ENCODE measurements around the gene MAPK8IP1.

MAPK8IP1 gene

DNA sequence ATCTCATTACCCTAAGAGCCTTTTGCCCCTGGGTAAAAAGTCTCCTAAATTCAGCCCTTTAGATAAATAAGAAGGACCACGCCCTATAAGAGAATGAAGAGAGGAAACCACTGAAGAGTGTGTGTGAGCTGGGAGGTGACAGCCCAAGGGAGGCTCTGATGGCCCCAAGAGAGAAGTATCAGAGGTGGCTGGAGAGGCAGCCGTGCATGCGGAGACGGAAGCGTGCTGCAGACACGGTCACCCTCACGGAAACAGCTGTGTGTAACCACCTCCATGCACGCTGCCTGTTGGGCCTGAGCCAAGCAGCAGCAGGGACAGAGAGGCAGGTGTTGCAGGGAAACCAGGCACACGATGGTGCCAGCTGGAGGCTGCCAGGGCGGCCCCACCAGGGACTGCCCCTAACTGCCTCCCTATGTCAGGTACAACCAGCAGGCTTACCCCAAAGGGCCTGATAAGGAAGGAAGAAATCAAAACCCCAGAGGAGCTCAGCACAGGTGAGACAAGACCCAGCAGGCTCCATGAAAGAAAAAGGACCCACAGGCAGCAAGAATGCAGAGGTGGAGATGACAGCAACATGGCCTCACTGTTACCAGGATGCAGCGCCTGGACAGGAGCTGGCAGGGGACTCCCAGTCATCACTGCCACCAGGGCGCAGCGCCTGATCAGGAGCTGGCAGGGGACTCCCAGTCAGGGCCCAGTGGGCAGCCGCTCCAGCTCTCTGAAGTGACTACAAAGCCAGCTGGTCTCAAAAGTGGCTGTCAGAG is 44.8 kb downstream of the MAPK8IP1 start:
- Histone ChIP-seq H3K4me3 (ENCODE audit: low read depth, low read length) (no peak overlapping the region), H3K27ac (ENCODE audit: extremely low read depth, low read depth, low read length) (no peak overlapping the region), H3K36me3 (ENCODE audit: control insufficient read depth in 2 of 2, insufficient read depth in 1 of 2, low read length in 2 of 2) (peaks cover 0 to 45% of the 10 kb centered on the region in 2 experiments; a peak in 1 of 3 replicates), H3K4me1 (ENCODE audit: control insufficient read depth, insufficient read depth, low read length) (no peaks in the 10 kb centered on the region), H3K9me3 (ENCODE audit: control insufficient read depth, insufficient read depth, low read depth, low read length) (no peaks in the 10 kb centered on the region)
- ChIA-PET POLR2A (no interaction called here), CTCF (interaction anchor here (0.6 to 2.6 kb wide), 6 partner anchors 26 to 147 kb away, joined by 3 to 11 read pairs (median 6); no protein-coding TSS in a partner anchor)
- TF ChIP-seq ZNF175 (tag by site-specific recombination; IDR thresholded peaks at IDR 0.05) (no peak), ZNF211 (tag by site-specific recombination; IDR thresholded peaks at IDR 0.05; ENCODE audit: low read depth) (no peak), ZIC2 (tag by site-specific recombination; IDR thresholded peaks at IDR 0.05) (peak; percentile 39; the same call in 1 of the 2 replicates), ZNF221 (tag by site-specific recombination; IDR thresholded peaks at IDR 0.05; ENCODE audit: borderline replicate concordance) (no peak), ZNF658 (tag by site-specific recombination; IDR thresholded peaks at IDR 0.05) (no peak), GLI4 (tag by site-specific recombination; IDR thresholded peaks at IDR 0.05) (no peak), ZBTB7A (tag by site-specific recombination; IDR thresholded peaks at IDR 0.05; ENCODE audit: low read depth) (no peak), SALL2 (tag by site-specific recombination; IDR thresholded peaks at IDR 0.05; ENCODE audit: borderline replicate concordance) (no peak), SP2 (tag by site-specific recombination; IDR thresholded peaks at IDR 0.05) (no peak), KLF1 (tag by site-specific recombination; IDR thresholded peaks at IDR 0.05) (peak; percentile 85), KLF16 (tag by site-specific recombination; IDR thresholded peaks at IDR 0.05) (no peak), KLF8 (tag by site-specific recombination; IDR thresholded peaks at IDR 0.05) (no peak), YY1 (tag by site-specific recombination; IDR thresholded peaks at IDR 0.05) (no peak), ZNF112 (tag by site-specific recombination; IDR thresholded peaks at IDR 0.05) (no peak)
- TF ChIP-seq, protein P1, sequence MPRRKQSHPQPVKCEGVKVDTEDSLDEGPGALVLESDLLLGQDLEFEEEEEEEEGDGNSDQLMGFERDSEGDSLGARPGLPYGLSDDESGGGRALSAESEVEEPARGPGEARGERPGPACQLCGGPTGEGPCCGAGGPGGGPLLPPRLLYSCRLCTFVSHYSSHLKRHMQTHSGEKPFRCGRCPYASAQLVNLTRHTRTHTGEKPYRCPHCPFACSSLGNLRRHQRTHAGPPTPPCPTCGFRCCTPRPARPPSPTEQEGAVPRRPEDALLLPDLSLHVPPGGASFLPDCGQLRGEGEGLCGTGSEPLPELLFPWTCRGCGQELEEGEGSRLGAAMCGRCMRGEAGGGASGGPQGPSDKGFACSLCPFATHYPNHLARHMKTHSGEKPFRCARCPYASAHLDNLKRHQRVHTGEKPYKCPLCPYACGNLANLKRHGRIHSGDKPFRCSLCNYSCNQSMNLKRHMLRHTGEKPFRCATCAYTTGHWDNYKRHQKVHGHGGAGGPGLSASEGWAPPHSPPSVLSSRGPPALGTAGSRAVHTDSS (tag by site-specific recombination; IDR thresholded peaks at IDR 0.05) = no peak
- TF ChIP-seq, protein P2, sequence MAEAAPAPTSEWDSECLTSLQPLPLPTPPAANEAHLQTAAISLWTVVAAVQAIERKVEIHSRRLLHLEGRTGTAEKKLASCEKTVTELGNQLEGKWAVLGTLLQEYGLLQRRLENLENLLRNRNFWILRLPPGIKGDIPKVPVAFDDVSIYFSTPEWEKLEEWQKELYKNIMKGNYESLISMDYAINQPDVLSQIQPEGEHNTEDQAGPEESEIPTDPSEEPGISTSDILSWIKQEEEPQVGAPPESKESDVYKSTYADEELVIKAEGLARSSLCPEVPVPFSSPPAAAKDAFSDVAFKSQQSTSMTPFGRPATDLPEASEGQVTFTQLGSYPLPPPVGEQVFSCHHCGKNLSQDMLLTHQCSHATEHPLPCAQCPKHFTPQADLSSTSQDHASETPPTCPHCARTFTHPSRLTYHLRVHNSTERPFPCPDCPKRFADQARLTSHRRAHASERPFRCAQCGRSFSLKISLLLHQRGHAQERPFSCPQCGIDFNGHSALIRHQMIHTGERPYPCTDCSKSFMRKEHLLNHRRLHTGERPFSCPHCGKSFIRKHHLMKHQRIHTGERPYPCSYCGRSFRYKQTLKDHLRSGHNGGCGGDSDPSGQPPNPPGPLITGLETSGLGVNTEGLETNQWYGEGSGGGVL (tag by site-specific recombination; IDR thresholded peaks at IDR 0.05) = no peak

GRCh38 chr11:45930951-45931570 is 45.6 kb downstream of the MAPK8IP1 start:
- Histone ChIP-seq H3K36me3 (ENCODE audit: control insufficient read depth in 2 of 2, insufficient read depth in 1 of 2, low read length in 2 of 2) (peaks cover 0 to 54% of the 10 kb centered on the region in 2 experiments; a peak in 1 of 3 replicates), H3K27ac (ENCODE audit: extremely low read depth, low read depth, low read length) (no peak overlapping the region), H3K4me1 (ENCODE audit: control insufficient read depth, insufficient read depth, low read length) (no peaks in the 10 kb centered on the region), H3K9me3 (ENCODE audit: control insufficient read depth, insufficient read depth, low read depth, low read length) (no peaks in the 10 kb centered on the region), H3K4me3 (ENCODE audit: low read depth, low read length) (no peak overlapping the region)
- ChIA-PET POLR2A (no interaction called here), CTCF (interaction anchor here (0.6 to 2.6 kb wide), 6 partner anchors 25 to 146 kb away, joined by 3 to 11 read pairs (median 6); no protein-coding TSS in a partner anchor)
- TF ChIP-seq ZNF274 (IDR thresholded peaks at IDR 0.05; ENCODE audit: low read length) = no peak
- no peak for TF ChIP-seq ZNF274 (tag by site-specific recombination; IDR thresholded peaks at IDR 0.05; ENCODE audit: borderline replicate concordance)
- no peak for TF ChIP-seq KLF8 (tag by site-specific recombination; IDR thresholded peaks at IDR 0.05)
- no peak for TF ChIP-seq ZNF19 (tag by site-specific recombination; IDR thresholded peaks at IDR 0.05; ENCODE audit: low read depth)
- no peak for TF ChIP-seq EGR2 (tag by site-specific recombination; IDR thresholded peaks at IDR 0.05; ENCODE audit: low read depth)
- TF ChIP-seq ZNF768 (tag by site-specific recombination; IDR thresholded peaks at IDR 0.05) = no peak
- TF ChIP-seq, protein P3, sequence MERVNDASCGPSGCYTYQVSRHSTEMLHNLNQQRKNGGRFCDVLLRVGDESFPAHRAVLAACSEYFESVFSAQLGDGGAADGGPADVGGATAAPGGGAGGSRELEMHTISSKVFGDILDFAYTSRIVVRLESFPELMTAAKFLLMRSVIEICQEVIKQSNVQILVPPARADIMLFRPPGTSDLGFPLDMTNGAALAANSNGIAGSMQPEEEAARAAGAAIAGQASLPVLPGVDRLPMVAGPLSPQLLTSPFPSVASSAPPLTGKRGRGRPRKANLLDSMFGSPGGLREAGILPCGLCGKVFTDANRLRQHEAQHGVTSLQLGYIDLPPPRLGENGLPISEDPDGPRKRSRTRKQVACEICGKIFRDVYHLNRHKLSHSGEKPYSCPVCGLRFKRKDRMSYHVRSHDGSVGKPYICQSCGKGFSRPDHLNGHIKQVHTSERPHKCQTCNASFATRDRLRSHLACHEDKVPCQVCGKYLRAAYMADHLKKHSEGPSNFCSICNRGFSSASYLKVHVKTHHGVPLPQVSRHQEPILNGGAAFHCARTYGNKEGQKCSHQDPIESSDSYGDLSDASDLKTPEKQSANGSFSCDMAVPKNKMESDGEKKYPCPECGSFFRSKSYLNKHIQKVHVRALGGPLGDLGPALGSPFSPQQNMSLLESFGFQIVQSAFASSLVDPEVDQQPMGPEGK (tag by site-specific recombination; IDR thresholded peaks at IDR 0.05) = no peak
- no peak for TF ChIP-seq HIC1 (tag by site-specific recombination; IDR thresholded peaks at IDR 0.05)
- TF ChIP-seq YY2 (tag by site-specific recombination; IDR thresholded peaks at IDR 0.05) = no peak

Measured in HEK293 (cell line).